Gastrocnemius medialis (tissue), 4 donors: ENCODE results near the gene ANGEL1.

Experiments
- CTCF ChIP-seq, 5 experiments: fragments of 450-650 bp in 3 of 5; fragments of 200-600 bp in 2 of 5; sonication (generic) in 2 of 5; IDR thresholded peaks in 4 of 5; conservative IDR thresholded peaks in 1 of 5; 1 replicate in 4 of 5; 2 replicates in 1 of 5; pipeline ENCODE4 v1.5.1; 2016 to 2019; ENCODE audit warnings: antibody characterized with exemption in 5 of 5, mild to moderate bottlenecking in 3 of 5, moderate library complexity in 3 of 5
- POLR2A ChIP-seq, 2 donors: fragments of 450-650 bp; IDR thresholded peaks; one replicate each; pipeline ENCODE4 v1.6.1; 2017; ENCODE audit warnings: antibody characterized with exemption in 2 of 2, mild to moderate bottlenecking in 2 of 2, moderate library complexity in 2 of 2

GRCh38 chr14:76771437-76771980 is 41.2 kb downstream of the ANGEL1 start:
- TF ChIP-seq CTCF (IDR thresholded peaks at IDR 0.05 in 4 of 5, conservative IDR thresholded peaks at IDR 0.05 in 1 of 5), result no peak
- no peak for TF ChIP-seq POLR2A (IDR thresholded peaks at IDR 0.05)
